Measurements from ENCODE around the gene ADGB. TPM values are rescaled to one million over a fixed set of nuclear protein-coding genes. Genes with fewer than 3 reads are reported as not detected.
"Not testable (repeated sequence)": the region's sequence is repeated elsewhere in the genome, so short reads cannot be mapped to it uniquely, and the experiment has no call there.

Gene ADGB
- total and polyA plus RNA-seq, 7 experiments from 2014 or later, result not detected

DNA sequence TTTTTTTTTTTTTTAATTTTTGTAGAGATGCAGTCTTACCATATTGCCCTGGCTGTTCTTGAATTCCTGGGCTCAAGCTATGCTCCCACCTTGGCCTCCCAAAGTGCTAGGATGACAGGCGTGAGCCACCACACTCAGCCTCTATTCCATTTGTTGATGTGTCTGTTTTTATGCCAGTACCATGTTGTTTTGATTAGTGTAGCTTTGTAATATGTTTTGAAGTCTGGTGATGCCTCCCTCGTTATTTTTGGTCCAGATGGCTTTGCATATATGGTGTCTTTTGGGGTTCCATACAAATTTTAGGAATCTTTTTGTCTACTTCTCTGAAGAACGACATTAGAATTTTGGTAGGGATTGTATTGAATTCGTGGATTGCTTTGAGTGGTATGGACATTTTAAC is 193.2 kb downstream of the ADGB start:
- ATAC-seq (no peak), DNase-seq (no peak)
- no peak overlapping the region for H3K4me3 ChIP-seq (ENCODE audit: low read length)
- ChIA-PET CTCF (no interaction called here), POLR2A (no interaction called here)
- H3K4me1 Mint-ChIP-seq, result peaks cover 0 to 12% (median 0%) of the 10 kb centered on the region in 7 donors
- peaks cover 0 to 4% (median 0%) of the 10 kb centered on the region in 5 donors for H3K36me3 Mint-ChIP-seq
- no peaks in the 10 kb centered on the region for H3K27me3 ChIP-seq (ENCODE audit: control insufficient read depth in 2 of 2, insufficient read depth in 2 of 2, low read length in 2 of 2)
- no peaks in the 10 kb centered on the region for H3K36me3 ChIP-seq (ENCODE audit: control insufficient read depth in 2 of 3, insufficient read depth in 3 of 3, low read length in 3 of 3)
- H3K27ac ChIP-seq (ENCODE audit: low read depth, low read length), result no peak overlapping the region
- H3K4me1 ChIP-seq (ENCODE audit: control insufficient read depth in 2 of 2, insufficient read depth in 2 of 2, low read length in 2 of 2), result no peaks in the 10 kb centered on the region
- H3K9me3 ChIP-seq (ENCODE audit: control insufficient read depth in 2 of 3, low read length in 3 of 3), result no peaks in the 10 kb centered on the region
- no peak overlapping the region for H3K4me3 Mint-ChIP-seq
- H3K27me3 Mint-ChIP-seq, result peaks cover 2 to 19% (median 6%) of the 10 kb centered on the region in 5 donors
- H3K27ac Mint-ChIP-seq, result no peak overlapping the region
- peaks cover 0 to 19% (median 6%) of the 10 kb centered on the region in 11 donors for H3K9me3 Mint-ChIP-seq
- intact Hi-C loops (cut with micrococcal nuclease), result no loop called here

- H3K9me3 Mint-ChIP-seq, result peaks cover 0 to 19% (median 6%) of the 10 kb centered on the region in 11 donors
- H3K27ac Mint-ChIP-seq; H3K9me3 ChIP-seq (ENCODE audit: control insufficient read depth in 2 of 3, low read length in 3 of 3); H3K36me3 ChIP-seq (ENCODE audit: control insufficient read depth in 2 of 3, insufficient read depth in 3 of 3, low read length in 3 of 3); H3K4me1 Mint-ChIP-seq; H3K27me3 ChIP-seq (ENCODE audit: control insufficient read depth in 2 of 2, insufficient read depth in 2 of 2, low read length in 2 of 2); H3K4me3 ChIP-seq (ENCODE audit: low read length); ATAC-seq; DNase-seq; CTCF ChIA-PET; H3K4me1 ChIP-seq (ENCODE audit: control insufficient read depth in 2 of 2, insufficient read depth in 2 of 2, low read length in 2 of 2); H3K4me3 Mint-ChIP-seq; H3K27ac ChIP-seq (ENCODE audit: low read depth, low read length); H3K36me3 Mint-ChIP-seq; intact Hi-C loops (cut with micrococcal nuclease): not testable (repeated sequence)
- H3K27me3 Mint-ChIP-seq, result peaks cover 1 to 19% (median 6%) of the 10 kb centered on the region in 5 donors
- POLR2A ChIA-PET, result interaction anchor here (0.6 kb wide), 1 partner anchor 249 kb away, joined by 3 read pairs; no protein-coding TSS in a partner anchor
These were observed 194.4 kb downstream of the ADGB start for GRCh38 chr6:146793218-146793617.

DNA sequence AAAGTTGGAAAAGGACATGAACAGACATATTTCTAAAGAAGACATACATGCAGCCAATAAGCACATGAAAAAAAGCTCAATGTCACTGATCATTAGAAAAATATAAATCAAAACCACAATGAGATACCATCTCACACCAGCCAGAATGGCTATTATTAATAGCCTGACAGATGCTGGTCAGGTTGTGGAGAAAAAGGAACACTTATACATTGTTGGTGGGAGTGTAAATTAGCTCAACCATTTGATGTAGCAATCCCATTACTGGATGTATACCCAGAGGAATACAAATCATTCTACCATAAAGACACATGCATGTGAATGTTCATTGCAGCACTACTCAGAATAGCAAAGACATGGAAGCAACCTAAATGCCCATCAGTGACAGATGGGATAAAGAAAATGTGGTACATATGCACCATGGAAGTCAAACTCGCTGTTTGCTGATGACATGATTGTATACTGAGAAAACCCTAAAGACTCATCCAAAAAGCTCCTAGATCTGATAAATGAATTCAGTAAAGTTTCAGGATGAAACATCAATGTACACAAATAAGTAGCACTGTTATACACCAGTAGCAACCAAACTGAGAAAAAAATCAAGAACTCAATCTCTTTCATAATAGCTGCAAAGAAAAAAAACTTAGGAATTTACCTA is 196.8 kb downstream of the ADGB start:
- H3K4me3 ChIP-seq (ENCODE audit: low read length), result no peak overlapping the region
- no peaks in the 10 kb centered on the region for H3K36me3 ChIP-seq (ENCODE audit: control insufficient read depth in 2 of 3, insufficient read depth in 3 of 3, low read length in 3 of 3)
- H3K27ac ChIP-seq (ENCODE audit: low read depth, low read length), result no peak overlapping the region
- ChIA-PET CTCF (no interaction called here), POLR2A (no interaction called here)
- peaks cover 0 to 20% (median 6%) of the 10 kb centered on the region in 5 donors for H3K27me3 Mint-ChIP-seq
- no peak overlapping the region for H3K27ac Mint-ChIP-seq
- no peaks in the 10 kb centered on the region for H3K4me1 Mint-ChIP-seq
- H3K27me3 ChIP-seq (ENCODE audit: control insufficient read depth in 2 of 2, insufficient read depth in 2 of 2, low read length in 2 of 2), result no peaks in the 10 kb centered on the region
- ATAC-seq (no peak), DNase-seq (no peak)
- H3K4me3 Mint-ChIP-seq, result no peak overlapping the region
- H3K4me1 ChIP-seq (ENCODE audit: control insufficient read depth in 2 of 2, insufficient read depth in 2 of 2, low read length in 2 of 2), result no peaks in the 10 kb centered on the region
- H3K36me3 Mint-ChIP-seq, result peaks cover 0 to 4% (median 0%) of the 10 kb centered on the region in 5 donors
- intact Hi-C loops (cut with micrococcal nuclease), result no loop called here
- peaks cover 0 to 19% (median 6%) of the 10 kb centered on the region in 11 donors for H3K9me3 Mint-ChIP-seq
- H3K9me3 ChIP-seq (ENCODE audit: control insufficient read depth in 2 of 3, low read length in 3 of 3), result no peaks in the 10 kb centered on the region

GRCh38 chr6:146803167-146803566 is 204.4 kb downstream of the ADGB start:
- H3K27me3 ChIP-seq (ENCODE audit: control insufficient read depth in 2 of 2, insufficient read depth in 2 of 2, low read length in 2 of 2); H3K27ac ChIP-seq (ENCODE audit: low read depth, low read length); H3K4me3 ChIP-seq (ENCODE audit: low read length); H3K4me1 ChIP-seq (ENCODE audit: control insufficient read depth in 2 of 2, insufficient read depth in 2 of 2, low read length in 2 of 2); CTCF ChIA-PET; POLR2A ChIA-PET; H3K36me3 ChIP-seq (ENCODE audit: control insufficient read depth in 2 of 3, insufficient read depth in 3 of 3, low read length in 3 of 3); ATAC-seq; H3K9me3 Mint-ChIP-seq; H3K9me3 ChIP-seq (ENCODE audit: control insufficient read depth in 2 of 3, low read length in 3 of 3); intact Hi-C loops (cut with micrococcal nuclease); H3K27me3 Mint-ChIP-seq; H3K36me3 Mint-ChIP-seq; H3K27ac Mint-ChIP-seq; H3K4me3 Mint-ChIP-seq; DNase-seq; H3K4me1 Mint-ChIP-seq: not testable (repeated sequence)

- Histone ChIP-seq H3K27ac (ENCODE audit: low read depth, low read length) (no peak overlapping the region), H3K4me3 (ENCODE audit: low read length) (no peak overlapping the region), H3K9me3 (ENCODE audit: control insufficient read depth in 2 of 3, low read length in 3 of 3) (no peaks in the 10 kb centered on the region), H3K36me3 (ENCODE audit: control insufficient read depth in 2 of 3, insufficient read depth in 3 of 3, low read length in 3 of 3) (no peaks in the 10 kb centered on the region), H3K27me3 (ENCODE audit: control insufficient read depth in 2 of 2, insufficient read depth in 2 of 2, low read length in 2 of 2) (no peaks in the 10 kb centered on the region), H3K4me1 (ENCODE audit: control insufficient read depth in 2 of 2, insufficient read depth in 2 of 2, low read length in 2 of 2) (no peaks in the 10 kb centered on the region)
- Mint-ChIP-seq H3K27me3 (peaks cover 0 to 7% (median 0%) of the 10 kb centered on the region in 5 donors), H3K4me3 (peak overlapping the region in 1 of 10 donors; percentile 21), H3K27ac (no peak overlapping the region), H3K9me3 (no peaks in the 10 kb centered on the region), H3K4me1 (no peaks in the 10 kb centered on the region), H3K36me3 (no peaks in the 10 kb centered on the region)
- intact Hi-C loops (cut with micrococcal nuclease), result no loop called here
- POLR2A ChIA-PET, result no interaction called here
- CTCF ChIA-PET, result no interaction called here
- ATAC-seq, result no peak
- no peak for DNase-seq
These were observed 204.8 kb downstream of the ADGB start for GRCh38 chr6:146803601-146804000.

- no peak overlapping the region for H3K27ac ChIP-seq (ENCODE audit: low read depth, low read length)
- H3K4me1 Mint-ChIP-seq, result no peaks in the 10 kb centered on the region
- peaks cover 0 to 3% (median 0%) of the 10 kb centered on the region in 5 donors for H3K27me3 Mint-ChIP-seq
- no peaks in the 10 kb centered on the region for H3K36me3 Mint-ChIP-seq
- H3K36me3 ChIP-seq (ENCODE audit: control insufficient read depth in 2 of 3, insufficient read depth in 3 of 3, low read length in 3 of 3), result no peaks in the 10 kb centered on the region
- H3K27me3 ChIP-seq (ENCODE audit: control insufficient read depth in 2 of 2, insufficient read depth in 2 of 2, low read length in 2 of 2), result no peaks in the 10 kb centered on the region
- no peaks in the 10 kb centered on the region for H3K9me3 ChIP-seq (ENCODE audit: control insufficient read depth in 2 of 3, low read length in 3 of 3)
- no peak overlapping the region for H3K4me3 Mint-ChIP-seq
- no peaks in the 10 kb centered on the region for H3K4me1 ChIP-seq (ENCODE audit: control insufficient read depth in 2 of 2, insufficient read depth in 2 of 2, low read length in 2 of 2)
- intact Hi-C loops (cut with micrococcal nuclease), result no loop called here
- H3K4me3 ChIP-seq (ENCODE audit: low read length), result no peak overlapping the region
- no peak for DNase-seq
- no peak overlapping the region for H3K27ac Mint-ChIP-seq
- ATAC-seq, result no peak
- CTCF ChIA-PET, result no interaction called here
- POLR2A ChIA-PET, result no interaction called here
- no peaks in the 10 kb centered on the region for H3K9me3 Mint-ChIP-seq
These were observed 207.0 kb downstream of the ADGB start for GRCh38 chr6:146805546-146806325.

DNA sequence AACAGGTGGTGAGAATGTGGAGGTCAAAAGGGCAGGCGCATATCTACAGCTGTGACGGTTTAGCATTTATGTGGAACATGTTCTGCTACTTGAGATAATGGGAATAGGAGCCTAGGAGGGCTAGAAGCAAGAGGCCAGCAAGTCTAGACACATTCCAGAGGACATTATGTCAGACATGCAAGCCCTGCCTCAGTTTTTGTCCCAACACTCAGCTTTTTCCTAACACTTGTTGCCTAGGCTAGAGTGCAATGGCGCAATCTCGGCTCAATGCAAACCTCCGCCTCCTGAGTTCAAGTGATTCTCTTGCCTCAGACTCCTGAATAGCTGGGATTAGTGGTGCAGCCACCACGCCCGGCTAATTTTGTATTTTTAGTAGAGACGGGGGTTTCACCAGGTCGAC is 210.2 kb downstream of the ADGB start:
- H3K27me3 ChIP-seq (ENCODE audit: control insufficient read depth in 2 of 2, insufficient read depth in 2 of 2, low read length in 2 of 2); POLR2A ChIA-PET; DNase-seq; ATAC-seq; intact Hi-C loops (cut with micrococcal nuclease); H3K9me3 Mint-ChIP-seq; H3K4me1 ChIP-seq (ENCODE audit: control insufficient read depth in 2 of 2, insufficient read depth in 2 of 2, low read length in 2 of 2); H3K36me3 Mint-ChIP-seq; H3K4me3 ChIP-seq (ENCODE audit: low read length); CTCF ChIA-PET; H3K27ac ChIP-seq (ENCODE audit: low read depth, low read length); H3K36me3 ChIP-seq (ENCODE audit: control insufficient read depth in 2 of 3, insufficient read depth in 3 of 3, low read length in 3 of 3); H3K4me3 Mint-ChIP-seq; H3K4me1 Mint-ChIP-seq; H3K27ac Mint-ChIP-seq; H3K9me3 ChIP-seq (ENCODE audit: control insufficient read depth in 2 of 3, low read length in 3 of 3): not testable (repeated sequence)
- H3K27me3 Mint-ChIP-seq, result peaks cover 0 to 10% (median 5%) of the 10 kb centered on the region in 5 donors

All from naive thymus-derived CD4-positive, alpha-beta T cell (primary cell).